HCT116 (cell line): ENCODE measurements around the gene SH3BP4. TPM values are rescaled to one million over a fixed set of nuclear protein-coding genes. Genes with fewer than 3 reads are reported as not detected.

Source experiments
- ATAC-seq: fragments of 200-7000 bp; cut with Tn5 transposase; 2 replicates; pipeline ENCODE4 v1.9.1; 2020; ENCODE audit warnings: mild to moderate bottlenecking, moderate library complexity
- BruUV-seq: library from RNA; stranded (reverse); fragments of 400-500 nt; replicated peaks from 2 replicates; lab custom pipeline; 2021; lab: Mats Ljungman, UMichigan
- CTCF ChIA-PET: fragments of 300-600 bp; sonication (Branson Sonifier 250); formaldehyde crosslinking; loops from one replicate; lab custom pipeline; 2021; ENCODE audit warnings: antibody characterized with exemption; lab: Charles Lee
- POLR2A ChIA-PET: fragments of 300-600, 350-600 bp; sonication (Branson Sonifier 250); formaldehyde crosslinking; loops from one replicate; lab custom pipeline; 2021; ENCODE audit warnings: antibody characterized with exemption; lab: Charles Lee
- RAD21 ChIA-PET, 2 experiments: fragments of 300-600 bp; sonication (Branson Sonifier 250); formaldehyde crosslinking; loops; one replicate each; lab custom pipeline; 2023; ENCODE audit warnings: low total read pairs in 2 of 2; ENCODE audit not compliant: uncharacterized antibody in 2 of 2, unreplicated experiment in 2 of 2, low non-redundant PET in 1 of 2; lab: Charles Lee
- DNase-seq: peaks from one replicate; pipeline ENCODE4 v3.0.0-alpha.2; 2010; ENCODE audit warnings: low read depth, low spot score
- H2AFZ ChIP-seq: fragments of 200-600 bp; shearing (Covaris generic), sonication (generic); 2 replicates; pipeline ENCODE4 v1.6.1; 2017; ENCODE audit warnings: low read depth, mixed run types, mixed read lengths, antibody characterized with exemption, low read length; ENCODE audit not compliant: poor library complexity, severe bottlenecking
- H3K27ac ChIP-seq: 2 replicates; pipeline ENCODE4 v1.5.1; 2012; ENCODE audit warnings: low read depth, low read length
- H3K27me3 ChIP-seq: fragments of 200-600 bp; sonication (generic); 2 replicates; pipeline ENCODE4 v1.6.1; 2016; ENCODE audit warnings: mixed run types, low read length, mixed read lengths; ENCODE audit not compliant: insufficient read depth
- H3K36me3 ChIP-seq, 2 experiments: fragments of 200-500 bp in 1 of 2; fragments of 200-600 bp in 1 of 2; sonication (Bioruptor generic) in 1 of 2; sonication (generic) in 1 of 2; 2 replicates each; pipeline versions ENCODE4 v1.5.1 to v1.6.1; 2014 to 2016; ENCODE audit warnings: low read length in 2 of 2, inconsistent platforms in 1 of 2, mixed read lengths in 1 of 2, mixed run types in 1 of 2; ENCODE audit not compliant: insufficient read depth in 2 of 2, control insufficient read depth in 1 of 2
- H3K4me1 ChIP-seq, 2 experiments: fragments of 200-600 bp in 1 of 2; sonication (generic) in 1 of 2; 2 replicates each; pipeline versions ENCODE4 v1.5.1 to v1.6.1; 2012 to 2017; ENCODE audit warnings: low read length in 2 of 2, inconsistent platforms in 1 of 2, mild to moderate bottlenecking in 1 of 2, mixed read lengths in 1 of 2, mixed run types in 1 of 2, moderate library complexity in 1 of 2; ENCODE audit not compliant: insufficient read depth in 2 of 2, control insufficient read depth in 1 of 2
- H3K4me2 ChIP-seq: fragments of 200-600 bp; sonication (generic); 2 replicates; pipeline ENCODE4 v1.6.1; 2017; ENCODE audit warnings: mixed run types, low read length, mixed read lengths
- H3K4me3 ChIP-seq, 2 experiments: fragments of 200-600 bp in 1 of 2; sonication (generic) in 1 of 2; replicated peaks in 1 of 2; 2 replicates each; pipeline ENCODE4 v1.5.1; 2011 to 2016; ENCODE audit warnings: low read length in 2 of 2, control low read depth in 1 of 2, low read depth in 1 of 2, mild to moderate bottlenecking in 1 of 2, mixed read lengths in 1 of 2, mixed run types in 1 of 2
- H3K79me2 ChIP-seq: fragments of 200-600 bp; sonication (generic); 2 replicates; pipeline ENCODE4 v1.6.1; 2017; ENCODE audit warnings: mild to moderate bottlenecking, mixed run types, low read length, moderate library complexity, mixed read lengths; ENCODE audit not compliant: insufficient read depth
- H3K9ac ChIP-seq: fragments of 200-600 bp; sonication (generic); 2 replicates; pipeline ENCODE4 v1.6.1; 2016; ENCODE audit warnings: low read length, mixed read lengths
- H3K9me2 ChIP-seq: fragments of 200-600 bp; sonication (generic), shearing (Covaris generic); 2 replicates; pipeline ENCODE4 v1.6.1; 2017; ENCODE audit warnings: mixed run types, mild to moderate bottlenecking, moderate library complexity; ENCODE audit not compliant: insufficient read depth
- H3K9me3 ChIP-seq, 2 experiments: fragments of 200-500 bp in 1 of 2; fragments of 200-600 bp in 1 of 2; sonication (Bioruptor generic) in 1 of 2; sonication (generic) in 1 of 2; 2 replicates each; pipeline ENCODE4 v1.6.1; 2014 to 2017; ENCODE audit warnings: low read length in 2 of 2, mixed read lengths in 2 of 2, inconsistent platforms in 1 of 2, low read depth in 1 of 2, mild to moderate bottlenecking in 1 of 2, mixed run types in 1 of 2, moderate library complexity in 1 of 2; ENCODE audit not compliant: control insufficient read depth in 1 of 2, insufficient read depth in 1 of 2
- H4K20me1 ChIP-seq: fragments of 200-600 bp; sonication (generic), shearing (Covaris generic); 2 replicates; pipeline ENCODE4 v1.6.1; 2017; ENCODE audit warnings: mixed run types, mild to moderate bottlenecking, moderate library complexity; ENCODE audit not compliant: insufficient read depth
- CBX3 ChIP-seq: IDR thresholded peaks from 2 replicates; pipeline ENCODE4 v1.6.1; 2012; ENCODE audit warnings: low read depth
- CEBPB ChIP-seq: IDR thresholded peaks from 2 replicates; pipeline ENCODE4 v1.6.1; 2012; ENCODE audit warnings: low read depth
- EGR1 ChIP-seq: IDR thresholded peaks from 2 replicates; pipeline ENCODE4 v1.6.1; 2012; ENCODE audit warnings: low read depth
- ELF1 ChIP-seq: IDR thresholded peaks from 2 replicates; pipeline ENCODE4 v1.6.1; 2012; ENCODE audit warnings: low read depth, borderline replicate concordance
- EZH2 ChIP-seq: fragments of 200-600 bp; sonication (generic); IDR thresholded peaks from 2 replicates; pipeline ENCODE4 v1.6.1; 2017; ENCODE audit warnings: antibody characterized with exemption, mixed run types
- FOSL1 ChIP-seq: IDR thresholded peaks from 2 replicates; pipeline ENCODE4 v1.6.1; 2012; ENCODE audit warnings: low read depth
- JUND ChIP-seq: IDR thresholded peaks from 2 replicates; pipeline ENCODE4 v1.6.1; 2012
- POLR2A ChIP-seq: IDR thresholded peaks from 2 replicates; pipeline ENCODE4 v1.7.0; 2011; ENCODE audit warnings: borderline replicate concordance; ENCODE audit not compliant: insufficient read depth, insufficient read length; ENCODE audit errors: extremely low read depth
- POLR2AphosphoS5 ChIP-seq: IDR thresholded peaks from 2 replicates; pipeline ENCODE4 v1.6.1; 2011; ENCODE audit warnings: mild to moderate bottlenecking, low read depth, low read length, moderate library complexity
- RAD21 ChIP-seq: IDR thresholded peaks from 2 replicates; pipeline ENCODE4 v1.6.1; 2012; ENCODE audit warnings: low read depth, mild to moderate bottlenecking
- SP1 ChIP-seq: IDR thresholded peaks from 2 replicates; pipeline ENCODE4 v1.6.1; 2012; ENCODE audit warnings: low read depth
- YY1 ChIP-seq: IDR thresholded peaks from 2 replicates; pipeline ENCODE4 v1.6.1; 2011; ENCODE audit warnings: low read length, low read depth, moderate library complexity, mild to moderate bottlenecking; ENCODE audit not compliant: insufficient replicate concordance; ENCODE audit errors: extremely low read depth
- ZNF274 ChIP-seq: fragments of 200-500 bp; sonication (Bioruptor generic); IDR thresholded peaks from 2 replicates; pipeline ENCODE4 v1.6.1; 2014; ENCODE audit warnings: mild to moderate bottlenecking, low read depth, low read length, inconsistent platforms
- intact Hi-C: fragments of 100-400 bp; cut with micrococcal nuclease; formaldehyde crosslinking; loops from 2 replicates; pipeline ENCODE4 v1.10.0; 2022
- total RNA-seq: library from RNA; stranded (reverse); gene quantifications from one replicate; pipeline ENCODE4 v1.2.1, GENCODE V29; 2021; ENCODE audit not compliant: unreplicated experiment
- TF ChIP-seq, protein P1 (sequence below): IDR thresholded peaks from 2 replicates; pipeline ENCODE4 v1.6.1; 2012
- TF ChIP-seq, protein P2 (sequence below): IDR thresholded peaks from 2 replicates; pipeline ENCODE4 v1.6.1; 2012; ENCODE audit warnings: low read depth
- TF ChIP-seq, protein P3 (sequence below), 3 experiments: fragments of 200-600 bp in 1 of 3; sonication (generic) in 1 of 3; IDR thresholded peaks in 2 of 3; conservative IDR thresholded peaks in 1 of 3; 2 replicates each; pipeline ENCODE4 v1.5.1; 2012 to 2017; ENCODE audit warnings: low read depth in 2 of 3, low read length in 2 of 3, antibody characterized with exemption in 1 of 3, borderline replicate concordance in 1 of 3, control low read depth in 1 of 3, mild to moderate bottlenecking in 1 of 3, mixed read lengths in 1 of 3, mixed run types in 1 of 3, moderate library complexity in 1 of 3; ENCODE audit not compliant: insufficient read depth in 1 of 3
- TF ChIP-seq, protein P4 (sequence below): IDR thresholded peaks from 2 replicates; pipeline ENCODE4 v1.6.1; 2011; ENCODE audit warnings: mild to moderate bottlenecking, low read length, moderate library complexity; ENCODE audit not compliant: insufficient replicate concordance; ENCODE audit errors: extremely low read depth

SH3BP4 gene
- total RNA-seq, 1 experiment from 2014 or later = 32.9 TPM

DNA sequence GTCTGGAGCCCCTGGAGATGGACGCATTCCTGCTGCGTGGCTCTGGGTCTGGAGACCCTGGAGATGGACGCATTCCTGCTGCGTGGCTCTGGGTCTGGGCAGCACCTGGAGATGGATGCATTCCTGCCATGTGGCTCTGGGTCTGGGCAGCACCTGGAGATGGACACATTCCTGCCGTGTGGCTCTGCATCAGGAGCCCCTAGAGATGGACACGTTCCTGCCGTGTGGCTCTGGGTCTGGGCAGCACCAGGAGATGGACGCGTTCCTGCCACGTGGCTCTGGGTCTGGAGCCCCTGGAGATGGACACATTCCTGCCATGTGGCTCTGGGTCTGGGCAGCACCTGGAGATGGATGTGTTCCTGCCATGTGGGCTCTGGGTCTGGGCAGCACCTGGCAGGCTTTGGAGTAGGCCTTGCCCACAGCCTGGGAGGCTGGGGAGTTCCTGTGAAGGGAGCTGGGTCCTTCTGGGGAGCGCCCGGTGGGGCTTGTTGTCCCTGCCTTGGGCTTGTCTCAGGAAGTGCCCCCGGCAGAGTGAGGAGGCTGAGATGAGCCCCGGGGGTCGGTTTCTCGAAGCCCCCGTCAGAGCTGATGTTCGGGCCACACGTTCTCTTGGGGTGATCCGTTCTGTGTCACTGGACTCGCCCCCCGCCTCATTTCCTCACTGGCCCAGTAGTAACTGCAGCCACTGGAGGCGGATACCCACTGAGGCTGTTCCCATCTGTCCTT lies 41.0 kb downstream of the SH3BP4 start:
- peaks cover 16 to 26% of the 10 kb centered on the region in 2 experiments for H3K4me1 ChIP-seq
- H3K27me3 ChIP-seq = no peaks in the 10 kb centered on the region
- no peak overlapping the region for H2AFZ ChIP-seq
- BruUV-seq = no TSS peak
- CTCF ChIA-PET = no interaction called here
- H3K9me2 ChIP-seq = no peaks in the 10 kb centered on the region
- POLR2A ChIA-PET = no interaction called here
- no peak for ATAC-seq
- no peaks in the 10 kb centered on the region for H4K20me1 ChIP-seq
- RAD21 ChIA-PET = no interaction called here
- H3K79me2 ChIP-seq = peaks cover 59% of the 10 kb centered on the region
- DNase-seq = no peak
- H3K9ac ChIP-seq = no peak overlapping the region
- no peak overlapping the region for H3K4me3 ChIP-seq
- H3K4me2 ChIP-seq = no peak overlapping the region
- H3K27ac ChIP-seq = no peak overlapping the region
- intact Hi-C loops = no loop called here
- no peaks in the 10 kb centered on the region for H3K36me3 ChIP-seq
- no peak for TF ChIP-seq FOSL1
- TF ChIP-seq ZNF274 = no peak
- TF ChIP-seq POLR2AphosphoS5 = no peak
- no peak for TF ChIP-seq EZH2
- TF ChIP-seq EGR1 = no peak
- TF ChIP-seq, protein P1, sequence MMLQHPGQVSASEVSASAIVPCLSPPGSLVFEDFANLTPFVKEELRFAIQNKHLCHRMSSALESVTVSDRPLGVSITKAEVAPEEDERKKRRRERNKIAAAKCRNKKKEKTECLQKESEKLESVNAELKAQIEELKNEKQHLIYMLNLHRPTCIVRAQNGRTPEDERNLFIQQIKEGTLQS = no peak
- TF ChIP-seq, protein P2, sequence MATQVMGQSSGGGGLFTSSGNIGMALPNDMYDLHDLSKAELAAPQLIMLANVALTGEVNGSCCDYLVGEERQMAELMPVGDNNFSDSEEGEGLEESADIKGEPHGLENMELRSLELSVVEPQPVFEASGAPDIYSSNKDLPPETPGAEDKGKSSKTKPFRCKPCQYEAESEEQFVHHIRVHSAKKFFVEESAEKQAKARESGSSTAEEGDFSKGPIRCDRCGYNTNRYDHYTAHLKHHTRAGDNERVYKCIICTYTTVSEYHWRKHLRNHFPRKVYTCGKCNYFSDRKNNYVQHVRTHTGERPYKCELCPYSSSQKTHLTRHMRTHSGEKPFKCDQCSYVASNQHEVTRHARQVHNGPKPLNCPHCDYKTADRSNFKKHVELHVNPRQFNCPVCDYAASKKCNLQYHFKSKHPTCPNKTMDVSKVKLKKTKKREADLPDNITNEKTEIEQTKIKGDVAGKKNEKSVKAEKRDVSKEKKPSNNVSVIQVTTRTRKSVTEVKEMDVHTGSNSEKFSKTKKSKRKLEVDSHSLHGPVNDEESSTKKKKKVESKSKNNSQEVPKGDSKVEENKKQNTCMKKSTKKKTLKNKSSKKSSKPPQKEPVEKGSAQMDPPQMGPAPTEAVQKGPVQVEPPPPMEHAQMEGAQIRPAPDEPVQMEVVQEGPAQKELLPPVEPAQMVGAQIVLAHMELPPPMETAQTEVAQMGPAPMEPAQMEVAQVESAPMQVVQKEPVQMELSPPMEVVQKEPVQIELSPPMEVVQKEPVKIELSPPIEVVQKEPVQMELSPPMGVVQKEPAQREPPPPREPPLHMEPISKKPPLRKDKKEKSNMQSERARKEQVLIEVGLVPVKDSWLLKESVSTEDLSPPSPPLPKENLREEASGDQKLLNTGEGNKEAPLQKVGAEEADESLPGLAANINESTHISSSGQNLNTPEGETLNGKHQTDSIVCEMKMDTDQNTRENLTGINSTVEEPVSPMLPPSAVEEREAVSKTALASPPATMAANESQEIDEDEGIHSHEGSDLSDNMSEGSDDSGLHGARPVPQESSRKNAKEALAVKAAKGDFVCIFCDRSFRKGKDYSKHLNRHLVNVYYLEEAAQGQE = no peak
- TF ChIP-seq YY1 = no peak
- TF ChIP-seq, protein P3, sequence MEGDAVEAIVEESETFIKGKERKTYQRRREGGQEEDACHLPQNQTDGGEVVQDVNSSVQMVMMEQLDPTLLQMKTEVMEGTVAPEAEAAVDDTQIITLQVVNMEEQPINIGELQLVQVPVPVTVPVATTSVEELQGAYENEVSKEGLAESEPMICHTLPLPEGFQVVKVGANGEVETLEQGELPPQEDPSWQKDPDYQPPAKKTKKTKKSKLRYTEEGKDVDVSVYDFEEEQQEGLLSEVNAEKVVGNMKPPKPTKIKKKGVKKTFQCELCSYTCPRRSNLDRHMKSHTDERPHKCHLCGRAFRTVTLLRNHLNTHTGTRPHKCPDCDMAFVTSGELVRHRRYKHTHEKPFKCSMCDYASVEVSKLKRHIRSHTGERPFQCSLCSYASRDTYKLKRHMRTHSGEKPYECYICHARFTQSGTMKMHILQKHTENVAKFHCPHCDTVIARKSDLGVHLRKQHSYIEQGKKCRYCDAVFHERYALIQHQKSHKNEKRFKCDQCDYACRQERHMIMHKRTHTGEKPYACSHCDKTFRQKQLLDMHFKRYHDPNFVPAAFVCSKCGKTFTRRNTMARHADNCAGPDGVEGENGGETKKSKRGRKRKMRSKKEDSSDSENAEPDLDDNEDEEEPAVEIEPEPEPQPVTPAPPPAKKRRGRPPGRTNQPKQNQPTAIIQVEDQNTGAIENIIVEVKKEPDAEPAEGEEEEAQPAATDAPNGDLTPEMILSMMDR (IDR thresholded peaks at IDR 0.05 in 2 of 3, conservative IDR thresholded peaks at IDR 0.05 in 1 of 3; ENCODE audit: borderline replicate concordance in 1 of 3, insufficient read depth in 1 of 3, low read depth in 2 of 3, low read length in 2 of 3) = no peak
- no peak for TF ChIP-seq CBX3
- TF ChIP-seq POLR2A = no peak
- no peak for TF ChIP-seq RAD21
- TF ChIP-seq SP1 = no peak
- no peak for TF ChIP-seq ELF1
- TF ChIP-seq JUND = no peak
- no peak for TF ChIP-seq CEBPB
- TF ChIP-seq, protein P4, sequence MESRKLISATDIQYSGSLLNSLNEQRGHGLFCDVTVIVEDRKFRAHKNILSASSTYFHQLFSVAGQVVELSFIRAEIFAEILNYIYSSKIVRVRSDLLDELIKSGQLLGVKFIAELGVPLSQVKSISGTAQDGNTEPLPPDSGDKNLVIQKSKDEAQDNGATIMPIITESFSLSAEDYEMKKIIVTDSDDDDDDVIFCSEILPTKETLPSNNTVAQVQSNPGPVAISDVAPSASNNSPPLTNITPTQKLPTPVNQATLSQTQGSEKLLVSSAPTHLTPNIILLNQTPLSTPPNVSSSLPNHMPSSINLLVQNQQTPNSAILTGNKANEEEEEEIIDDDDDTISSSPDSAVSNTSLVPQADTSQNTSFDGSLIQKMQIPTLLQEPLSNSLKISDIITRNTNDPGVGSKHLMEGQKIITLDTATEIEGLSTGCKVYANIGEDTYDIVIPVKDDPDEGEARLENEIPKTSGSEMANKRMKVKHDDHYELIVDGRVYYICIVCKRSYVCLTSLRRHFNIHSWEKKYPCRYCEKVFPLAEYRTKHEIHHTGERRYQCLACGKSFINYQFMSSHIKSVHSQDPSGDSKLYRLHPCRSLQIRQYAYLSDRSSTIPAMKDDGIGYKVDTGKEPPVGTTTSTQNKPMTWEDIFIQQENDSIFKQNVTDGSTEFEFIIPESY = no peak
- no peaks in the 10 kb centered on the region for H3K9me3 ChIP-seq
